Caco-2 (cell line): ENCODE results near the gene SRXN1. TPM values are rescaled to one million over a fixed set of nuclear protein-coding genes. Genes with fewer than 3 reads are reported as not detected.

ENCODE experiments used
- BruUV-seq: library from RNA; stranded (reverse); fragments of 400-500 nt; replicated peaks from 2 replicates; lab custom pipeline; 2021; lab: Mats Ljungman, UMichigan
- CTCF ChIA-PET: fragments of 300-600 bp; sonication (Branson Sonifier 250); formaldehyde crosslinking; loops from one replicate; lab custom pipeline; 2022; ENCODE audit warnings: antibody characterized with exemption; lab: Charles Lee
- POLR2A ChIA-PET: fragments of 300-600 bp; sonication (Branson Sonifier 250); formaldehyde crosslinking; loops from one replicate; lab custom pipeline; 2022; ENCODE audit warnings: antibody characterized with exemption; lab: Charles Lee
- DNase-seq, 2 experiments: peaks; one replicate each; pipeline versions ENCODE4 v3.0.0 to v3.0.0-alpha.2; 2020 to 2022
- H3K27me3 ChIP-seq: replicated peaks from 2 replicates; pipeline ENCODE4 v1.6.0; 2011; ENCODE audit warnings: low read length; ENCODE audit not compliant: control insufficient read depth, insufficient read depth
- H3K36me3 ChIP-seq: 2 replicates; pipeline ENCODE4 v1.5.1; 2011; ENCODE audit warnings: low read length; ENCODE audit not compliant: control insufficient read depth, insufficient read depth
- H3K4me1 ChIP-seq: fragments of 250-450 bp; sonication (Bioruptor Pico); 2 replicates; pipeline ENCODE4 v1.5.1; 2020; ENCODE audit warnings: mild to moderate bottlenecking
- H3K4me3 ChIP-seq: 2 replicates; pipeline ENCODE4 v1.5.1; 2011; ENCODE audit warnings: low read depth, mild to moderate bottlenecking, control low read depth, low read length
- H3K9me3 ChIP-seq: fragments of 250-450 bp; sonication (Bioruptor Pico); 2 replicates; pipeline ENCODE4 v1.5.1; 2020; ENCODE audit warnings: mild to moderate bottlenecking, moderate library complexity
- H3K27ac Mint-ChIP-seq: one replicate; pipeline ENCODE4 v1.8.0; 2022; ENCODE audit warnings: mixed read lengths; ENCODE audit not compliant: unreplicated experiment
- H3K27me3 Mint-ChIP-seq: one replicate; pipeline ENCODE4 v1.8.0; 2022; ENCODE audit warnings: mixed read lengths; ENCODE audit not compliant: insufficient read depth, unreplicated experiment
- H3K36me3 Mint-ChIP-seq: one replicate; pipeline ENCODE4 v1.8.0; 2022; ENCODE audit warnings: mild to moderate bottlenecking, mixed read lengths; ENCODE audit not compliant: insufficient read depth, unreplicated experiment
- H3K4me1 Mint-ChIP-seq: one replicate; pipeline ENCODE4 v1.8.0; 2022; ENCODE audit warnings: low read depth, mixed read lengths; ENCODE audit not compliant: unreplicated experiment
- H3K4me3 Mint-ChIP-seq: one replicate; pipeline ENCODE4 v1.8.0; 2022; ENCODE audit warnings: mild to moderate bottlenecking, moderate library complexity, mixed read lengths; ENCODE audit not compliant: unreplicated experiment
- H3K9me3 Mint-ChIP-seq: one replicate; pipeline ENCODE4 v1.8.0; 2022; ENCODE audit warnings: mixed read lengths; ENCODE audit not compliant: unreplicated experiment
- intact Hi-C: fragments of 100-400 bp; cut with micrococcal nuclease; formaldehyde crosslinking; loops from one replicate; pipeline ENCODE4 v1.10.0; 2022; ENCODE audit not compliant: unreplicated experiment
- total RNA-seq: library from RNA; stranded (reverse); gene quantifications from 2 replicates; pipeline ENCODE4 v1.2.3, GENCODE V29; 2022
- TF ChIP-seq, protein P1 (sequence below), 2 experiments: fragments of 200-600 bp in 1 of 2; IDR thresholded peaks; 1 replicate in 1 of 2; 2 replicates in 1 of 2; pipeline versions ENCODE4 v1.5.1 to v1.8.0; 2011 to 2022; ENCODE audit warnings: antibody characterized with exemption in 1 of 2, control low read depth in 1 of 2, inconsistent platforms in 1 of 2, low read depth in 1 of 2, low read length in 1 of 2, mild to moderate bottlenecking in 1 of 2, moderate library complexity in 1 of 2; ENCODE audit not compliant: insufficient read depth in 1 of 2, severe bottlenecking in 1 of 2, unreplicated experiment in 1 of 2

The SRXN1 gene
- total RNA-seq, 1 experiment from 2014 or later: 33.7 TPM

DNA sequence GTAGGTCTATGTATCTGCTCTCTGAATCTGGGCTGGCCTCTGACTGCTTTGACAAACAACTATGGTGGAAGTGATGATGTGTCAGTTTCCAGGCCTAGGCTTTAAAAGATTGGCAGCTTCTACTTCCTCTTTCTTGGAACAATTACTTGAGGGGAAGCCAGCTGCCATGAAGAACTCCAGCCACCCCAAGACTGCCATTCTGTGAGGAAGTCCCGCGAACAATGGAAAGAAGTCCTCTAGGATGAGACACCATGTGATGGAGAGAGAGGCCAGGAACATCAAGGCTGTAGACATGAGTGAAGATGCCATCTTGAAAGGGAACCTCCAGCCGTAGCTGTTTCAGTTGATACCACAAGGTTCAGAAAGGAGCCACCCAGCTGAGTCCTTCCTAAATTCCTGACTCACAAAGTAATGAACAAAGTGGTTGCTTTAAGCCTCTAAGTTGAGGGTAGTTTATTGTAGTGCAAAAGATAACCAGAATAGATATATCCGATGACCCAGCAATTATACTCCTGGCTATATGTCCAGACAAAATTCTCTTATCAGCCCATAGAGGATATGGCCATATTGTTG, 27.6 kb downstream of the SRXN1 start:
- peaks cover 7% of the 10 kb centered on the region for H3K27me3 Mint-ChIP-seq
- no peaks in the 10 kb centered on the region; the same call in 1 of the 2 replicates for H3K27me3 ChIP-seq
- ChIA-PET CTCF (no interaction called here), POLR2A (no interaction called here)
- no peak for DNase-seq
- no peak overlapping the region for H3K4me3 Mint-ChIP-seq
- H3K4me1 ChIP-seq: no peaks in the 10 kb centered on the region; the same call in 1 of the 2 replicates
- H3K27ac Mint-ChIP-seq: no peak overlapping the region
- BruUV-seq: no TSS peak
- TF ChIP-seq, protein P1, sequence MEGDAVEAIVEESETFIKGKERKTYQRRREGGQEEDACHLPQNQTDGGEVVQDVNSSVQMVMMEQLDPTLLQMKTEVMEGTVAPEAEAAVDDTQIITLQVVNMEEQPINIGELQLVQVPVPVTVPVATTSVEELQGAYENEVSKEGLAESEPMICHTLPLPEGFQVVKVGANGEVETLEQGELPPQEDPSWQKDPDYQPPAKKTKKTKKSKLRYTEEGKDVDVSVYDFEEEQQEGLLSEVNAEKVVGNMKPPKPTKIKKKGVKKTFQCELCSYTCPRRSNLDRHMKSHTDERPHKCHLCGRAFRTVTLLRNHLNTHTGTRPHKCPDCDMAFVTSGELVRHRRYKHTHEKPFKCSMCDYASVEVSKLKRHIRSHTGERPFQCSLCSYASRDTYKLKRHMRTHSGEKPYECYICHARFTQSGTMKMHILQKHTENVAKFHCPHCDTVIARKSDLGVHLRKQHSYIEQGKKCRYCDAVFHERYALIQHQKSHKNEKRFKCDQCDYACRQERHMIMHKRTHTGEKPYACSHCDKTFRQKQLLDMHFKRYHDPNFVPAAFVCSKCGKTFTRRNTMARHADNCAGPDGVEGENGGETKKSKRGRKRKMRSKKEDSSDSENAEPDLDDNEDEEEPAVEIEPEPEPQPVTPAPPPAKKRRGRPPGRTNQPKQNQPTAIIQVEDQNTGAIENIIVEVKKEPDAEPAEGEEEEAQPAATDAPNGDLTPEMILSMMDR (IDR thresholded peaks at IDR 0.05; ENCODE audit: insufficient read depth in 1 of 2, low read depth in 1 of 2, low read length in 1 of 2, severe bottlenecking in 1 of 2, unreplicated experiment in 1 of 2): no peak
- no peaks in the 10 kb centered on the region; the same call in 1 of the 2 replicates for H3K9me3 ChIP-seq
- H3K36me3 ChIP-seq: no peaks in the 10 kb centered on the region
- intact Hi-C loops: no loop called here
- peaks cover 7% of the 10 kb centered on the region for H3K4me1 Mint-ChIP-seq
- no peak overlapping the region for H3K4me3 ChIP-seq
- H3K9me3 Mint-ChIP-seq: peaks cover 7% of the 10 kb centered on the region
- H3K36me3 Mint-ChIP-seq: no peaks in the 10 kb centered on the region

DNA sequence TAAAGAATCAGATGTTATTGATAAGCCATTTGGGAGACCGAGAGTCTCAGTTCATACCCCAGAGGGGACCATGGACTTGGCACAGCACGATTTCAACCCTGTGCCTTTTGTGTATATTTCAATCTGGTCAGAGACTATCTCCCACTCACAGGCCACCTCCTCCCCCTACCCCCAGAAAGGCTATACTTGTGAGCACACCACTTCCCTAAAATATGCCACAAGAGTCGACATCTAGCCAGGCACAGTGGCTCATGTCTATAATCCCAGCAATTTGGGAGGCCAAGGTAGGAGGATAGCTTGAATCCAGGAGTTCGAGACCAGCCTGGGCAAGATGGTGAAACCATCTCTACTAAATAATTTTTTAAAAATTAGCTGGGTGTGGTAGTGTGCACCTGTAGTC, 29.3 kb downstream of the SRXN1 start:
- Mint-ChIP-seq H3K4me3 (no peak overlapping the region), H3K4me1 (peaks cover 15% of the 10 kb centered on the region), H3K27me3 (peaks cover 7% of the 10 kb centered on the region), H3K27ac (no peak overlapping the region), H3K36me3 (peaks cover 5% of the 10 kb centered on the region), H3K9me3 (peaks cover 7% of the 10 kb centered on the region)
- Histone ChIP-seq H3K36me3 (no peaks in the 10 kb centered on the region), H3K9me3 (no peaks in the 10 kb centered on the region; the same call in 1 of the 2 replicates), H3K27me3 (no peaks in the 10 kb centered on the region), H3K4me3 (no peak overlapping the region), H3K4me1 (peaks cover 9% of the 10 kb centered on the region)
- BruUV-seq: no TSS peak
- POLR2A ChIA-PET: no interaction called here
- TF ChIP-seq, protein P1 (IDR thresholded peaks at IDR 0.05; ENCODE audit: insufficient read depth in 1 of 2, low read depth in 1 of 2, low read length in 1 of 2, severe bottlenecking in 1 of 2, unreplicated experiment in 1 of 2): no peak
- intact Hi-C loops: no loop called here
- no peak for DNase-seq
- CTCF ChIA-PET: no interaction called here

DNA sequence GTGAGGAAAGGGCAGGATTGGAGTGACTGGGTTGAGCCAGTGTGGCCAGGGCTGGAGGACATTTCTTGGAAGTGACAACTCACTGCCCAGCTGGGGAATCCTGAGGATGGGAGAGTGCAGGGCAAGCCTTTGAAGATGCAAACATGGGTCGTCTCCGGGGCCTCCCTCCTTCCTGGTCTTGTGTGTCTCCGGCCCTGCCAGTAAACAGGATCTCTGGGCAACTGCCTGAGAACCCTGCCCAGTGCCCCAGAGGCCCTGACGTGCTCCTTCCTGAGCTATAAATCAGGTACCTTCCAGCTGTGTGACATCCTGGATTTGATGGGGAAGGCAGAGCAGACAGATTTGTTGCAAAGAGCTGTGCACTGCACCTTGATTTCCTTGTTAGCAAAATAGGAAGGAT, 30.0 kb downstream of the SRXN1 start:
- no peak for DNase-seq
- BruUV-seq: no TSS peak
- ChIA-PET POLR2A (no interaction called here), CTCF (interaction anchor here (0.7 kb wide), 1 partner anchor 54 kb away, joined by 6 read pairs; no protein-coding TSS in a partner anchor)
- peaks cover 3% of the 10 kb centered on the region for H3K27me3 Mint-ChIP-seq
- no peak overlapping the region for H3K27ac Mint-ChIP-seq
- H3K4me3 Mint-ChIP-seq: no peak overlapping the region
- H3K9me3 ChIP-seq: peaks cover 2% of the 10 kb centered on the region
- H3K4me1 ChIP-seq: peaks cover 13% of the 10 kb centered on the region
- H3K9me3 Mint-ChIP-seq: peaks cover 11% of the 10 kb centered on the region
- H3K4me1 Mint-ChIP-seq: peaks cover 18% of the 10 kb centered on the region
- peaks cover 6% of the 10 kb centered on the region for H3K36me3 Mint-ChIP-seq
- H3K36me3 ChIP-seq: no peaks in the 10 kb centered on the region
- no peaks in the 10 kb centered on the region for H3K27me3 ChIP-seq
- intact Hi-C loops: no loop called here
- TF ChIP-seq, protein P1 (IDR thresholded peaks at IDR 0.05; ENCODE audit: insufficient read depth in 1 of 2, low read depth in 1 of 2, low read length in 1 of 2, severe bottlenecking in 1 of 2, unreplicated experiment in 1 of 2): no peak
- H3K4me3 ChIP-seq: no peak overlapping the region
